Measurements from ENCODE around the gene LRRC4C. TPM values are rescaled to one million over a fixed set of nuclear protein-coding genes. Genes with fewer than 3 reads are reported as not detected.

The LRRC4C gene
- total RNA-seq, 2 experiments from 2014 or later = not detected

DNA sequence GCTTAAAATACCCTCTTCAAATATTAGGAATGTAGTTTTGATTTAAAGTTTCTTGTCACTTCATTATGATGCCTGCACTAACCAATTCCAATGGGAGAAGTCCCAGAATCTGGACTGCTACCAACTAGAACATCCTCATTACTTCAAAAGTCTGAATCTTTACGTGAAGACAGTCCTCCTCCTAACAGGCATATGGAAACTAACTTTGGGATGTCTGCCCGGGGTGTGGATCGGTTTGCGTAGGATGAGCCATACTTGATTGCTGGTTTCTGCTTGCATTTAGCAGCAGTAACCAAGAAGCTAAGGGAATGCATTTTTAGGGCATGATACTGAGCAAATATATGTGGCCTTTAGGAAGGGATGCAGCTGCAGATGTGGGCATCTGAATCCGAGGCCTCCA lies 177.1 kb downstream of the LRRC4C start:
- ChIA-PET CTCF (no interaction called here), POLR2A (no interaction called here)
- H3K27me3 Mint-ChIP-seq = no peaks in the 10 kb centered on the region
- Histone ChIP-seq H3K9me3 (ENCODE audit: control insufficient read depth in 1 of 2, insufficient read depth in 1 of 2, low read length in 2 of 2) (no peaks in the 10 kb centered on the region), H3K27me3 (ENCODE audit: control insufficient read depth in 1 of 2, insufficient read depth in 2 of 2, low read length in 2 of 2) (no peaks in the 10 kb centered on the region), H3K27ac (ENCODE audit: low read depth in 1 of 2, low read length in 2 of 2) (no peak overlapping the region), H3K4me3 (ENCODE audit: low read length) (no peak overlapping the region), H3K4me1 (ENCODE audit: insufficient read depth, low read length) (no peaks in the 10 kb centered on the region), H3K36me3 (ENCODE audit: insufficient read depth, low read length) (no peaks in the 10 kb centered on the region)
- TF ChIP-seq, protein P1, sequence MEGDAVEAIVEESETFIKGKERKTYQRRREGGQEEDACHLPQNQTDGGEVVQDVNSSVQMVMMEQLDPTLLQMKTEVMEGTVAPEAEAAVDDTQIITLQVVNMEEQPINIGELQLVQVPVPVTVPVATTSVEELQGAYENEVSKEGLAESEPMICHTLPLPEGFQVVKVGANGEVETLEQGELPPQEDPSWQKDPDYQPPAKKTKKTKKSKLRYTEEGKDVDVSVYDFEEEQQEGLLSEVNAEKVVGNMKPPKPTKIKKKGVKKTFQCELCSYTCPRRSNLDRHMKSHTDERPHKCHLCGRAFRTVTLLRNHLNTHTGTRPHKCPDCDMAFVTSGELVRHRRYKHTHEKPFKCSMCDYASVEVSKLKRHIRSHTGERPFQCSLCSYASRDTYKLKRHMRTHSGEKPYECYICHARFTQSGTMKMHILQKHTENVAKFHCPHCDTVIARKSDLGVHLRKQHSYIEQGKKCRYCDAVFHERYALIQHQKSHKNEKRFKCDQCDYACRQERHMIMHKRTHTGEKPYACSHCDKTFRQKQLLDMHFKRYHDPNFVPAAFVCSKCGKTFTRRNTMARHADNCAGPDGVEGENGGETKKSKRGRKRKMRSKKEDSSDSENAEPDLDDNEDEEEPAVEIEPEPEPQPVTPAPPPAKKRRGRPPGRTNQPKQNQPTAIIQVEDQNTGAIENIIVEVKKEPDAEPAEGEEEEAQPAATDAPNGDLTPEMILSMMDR (IDR thresholded peaks at IDR 0.05) = no peak
- no peak overlapping the region for H3K4me3 Mint-ChIP-seq
- no peaks in the 10 kb centered on the region for H3K4me1 Mint-ChIP-seq (ENCODE audit: low read depth)
- no peak overlapping the region for H3K27ac Mint-ChIP-seq
- ATAC-seq (ENCODE audit: poor library complexity) = no peak
- no peak for DNase-seq
- no peaks in the 10 kb centered on the region for H3K36me3 Mint-ChIP-seq (ENCODE audit: low read depth)
- H3K9me3 Mint-ChIP-seq = peaks cover 6% of the 10 kb centered on the region
- intact Hi-C loops (cut with DNase I, micrococcal nuclease) = no loop called here

DNA sequence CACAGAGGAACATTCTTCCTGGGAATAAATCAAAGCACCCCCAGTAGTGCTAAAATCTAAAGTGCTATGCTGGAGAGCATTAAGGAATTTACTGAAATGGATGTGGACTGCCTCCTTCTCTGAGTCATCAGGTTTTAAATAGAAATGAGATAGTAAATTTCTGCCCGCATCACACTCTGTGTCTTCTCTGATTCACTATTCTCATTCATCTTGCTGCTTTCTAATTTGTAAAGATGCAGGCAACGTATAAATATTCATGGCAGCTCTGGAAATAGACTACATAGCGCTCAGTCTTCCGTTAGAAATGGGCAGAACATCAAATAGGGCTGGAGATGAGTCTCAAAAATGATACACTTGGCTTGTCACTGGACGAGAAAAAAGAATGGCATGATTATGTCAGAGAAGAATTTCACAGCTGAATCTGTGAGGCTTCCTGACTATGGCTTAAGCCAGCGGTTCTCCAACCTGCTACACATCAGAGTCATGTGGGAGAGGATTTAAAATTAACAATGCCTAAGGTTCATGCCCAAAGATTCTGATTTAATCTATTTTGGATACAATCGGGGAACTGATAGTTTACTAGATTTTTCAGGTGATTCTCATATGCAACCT lies 178.2 kb downstream of the LRRC4C start:
- DNase-seq = no peak
- Mint-ChIP-seq H3K9me3 (peaks cover 8% of the 10 kb centered on the region), H3K4me3 (no peak overlapping the region), H3K27ac (no peak overlapping the region), H3K27me3 (no peaks in the 10 kb centered on the region), H3K36me3 (ENCODE audit: low read depth) (no peaks in the 10 kb centered on the region), H3K4me1 (ENCODE audit: low read depth) (no peaks in the 10 kb centered on the region)
- no peaks in the 10 kb centered on the region for H3K27me3 ChIP-seq (ENCODE audit: control insufficient read depth in 1 of 2, insufficient read depth in 2 of 2, low read length in 2 of 2)
- POLR2A ChIA-PET = no interaction called here
- intact Hi-C loops (cut with DNase I, micrococcal nuclease) = no loop called here
- CTCF ChIA-PET = no interaction called here
- no peaks in the 10 kb centered on the region for H3K4me1 ChIP-seq (ENCODE audit: insufficient read depth, low read length)
- H3K27ac ChIP-seq (ENCODE audit: low read depth in 1 of 2, low read length in 2 of 2) = no peak overlapping the region
- no peak overlapping the region for H3K4me3 ChIP-seq (ENCODE audit: low read length)
- ATAC-seq (ENCODE audit: poor library complexity) = no peak
- H3K36me3 ChIP-seq (ENCODE audit: insufficient read depth, low read length) = no peaks in the 10 kb centered on the region
- TF ChIP-seq, protein P1 (IDR thresholded peaks at IDR 0.05) = no peak
- H3K9me3 ChIP-seq (ENCODE audit: control insufficient read depth in 1 of 2, insufficient read depth in 1 of 2, low read length in 2 of 2) = no peaks in the 10 kb centered on the region

GRCh38 chr11:41274831-41275230 lies 184.6 kb downstream of the LRRC4C start:
- no peak overlapping the region for H3K4me3 ChIP-seq (ENCODE audit: low read length)
- H3K36me3 Mint-ChIP-seq (ENCODE audit: low read depth) = no peaks in the 10 kb centered on the region
- no peaks in the 10 kb centered on the region for H3K4me1 Mint-ChIP-seq (ENCODE audit: low read depth)
- TF ChIP-seq, protein P1 (IDR thresholded peaks at IDR 0.05) = no peak
- H3K4me1 ChIP-seq (ENCODE audit: insufficient read depth, low read length) = no peaks in the 10 kb centered on the region
- H3K27me3 ChIP-seq (ENCODE audit: control insufficient read depth in 1 of 2, insufficient read depth in 2 of 2, low read length in 2 of 2) = no peaks in the 10 kb centered on the region
- ChIA-PET POLR2A (no interaction called here), CTCF (no interaction called here)
- ATAC-seq (ENCODE audit: poor library complexity) (no peak), DNase-seq (no peak)
- H3K9me3 Mint-ChIP-seq = peaks cover 9% of the 10 kb centered on the region
- intact Hi-C loops (cut with DNase I, micrococcal nuclease) = no loop called here
- H3K4me3 Mint-ChIP-seq = no peak overlapping the region
- H3K27ac Mint-ChIP-seq = no peak overlapping the region
- no peak overlapping the region for H3K27ac ChIP-seq (ENCODE audit: low read depth in 1 of 2, low read length in 2 of 2)
- H3K9me3 ChIP-seq (ENCODE audit: control insufficient read depth in 1 of 2, insufficient read depth in 1 of 2, low read length in 2 of 2) = peaks cover 7% of the 10 kb centered on the region in 2 experiments
- H3K27me3 Mint-ChIP-seq = no peaks in the 10 kb centered on the region
- H3K36me3 ChIP-seq (ENCODE audit: insufficient read depth, low read length) = no peaks in the 10 kb centered on the region

All from CD4-positive, alpha-beta T cell (primary cell).